BLaER1 treated with 17β-estradiol and CSF1 and Interleukin-3, amounts not matched to agents 10 nM and 100 nM (cell line): ENCODE results near the gene CADM1.

Experiments
- H3K27ac ChIP-seq, 11 experiments: shearing (Covaris generic); formaldehyde crosslinking; 2 replicates each; pipeline ENCODE4 v1.8.1; 2022
- H3K27me3 ChIP-seq, 11 experiments: shearing (Covaris generic); formaldehyde crosslinking; 2 replicates each; pipeline ENCODE4 v1.8.1; 2022
- H3K36me3 ChIP-seq, 11 experiments: shearing (Covaris generic); formaldehyde crosslinking; 2 replicates each; pipeline ENCODE4 v1.8.1; 2022
- H3K4me1 ChIP-seq, 10 experiments: shearing (Covaris generic); formaldehyde crosslinking; 2 replicates each; pipeline ENCODE4 v1.8.1; 2022
- H3K4me2 ChIP-seq, 11 experiments: shearing (Covaris generic); formaldehyde crosslinking; 2 replicates each; pipeline ENCODE4 v1.8.1; 2022
- H3K4me3 ChIP-seq, 10 experiments: shearing (Covaris generic); formaldehyde crosslinking; 2 replicates each; pipeline ENCODE4 v1.8.1; 2022
- H3K9ac ChIP-seq, 11 experiments: shearing (Covaris generic); formaldehyde crosslinking; 2 replicates each; pipeline ENCODE4 v1.8.1; 2022
- H3K9me3 ChIP-seq, 11 experiments: shearing (Covaris generic); formaldehyde crosslinking; replicated peaks in 1 of 11; 2 replicates each; pipeline ENCODE4 v1.8.1; 2022
- H4K20me1 ChIP-seq, 11 experiments: shearing (Covaris generic); formaldehyde crosslinking; 2 replicates each; pipeline ENCODE4 v1.8.1; 2022
- Cebpa-rat ChIP-seq, 11 experiments: shearing (Covaris generic); IDR thresholded peaks; 2 replicates each; pipeline ENCODE4 v1.8.1; 2022

Gene CADM1

GRCh38 chr11:115421352-115421991 lies 82.7 kb downstream of the CADM1 start:
- Histone ChIP-seq H3K9ac (no peak overlapping the region), H3K9me3 (no peaks in the 10 kb centered on the region; a peak in 1 of 22 replicates), H3K4me3 (no peak overlapping the region), H3K4me1 (no peaks in the 10 kb centered on the region), H3K27ac (no peak overlapping the region), H3K27me3 (no peaks in the 10 kb centered on the region), H3K4me2 (no peak overlapping the region), H3K36me3 (no peaks in the 10 kb centered on the region), H4K20me1 (no peaks in the 10 kb centered on the region)
- TF ChIP-seq Cebpa-rat (IDR thresholded peaks at IDR 0.05): no peak

GRCh38 chr11:115420505-115420904 lies 83.7 kb downstream of the CADM1 start:
- no peaks in the 10 kb centered on the region for H3K4me1 ChIP-seq
- no peak overlapping the region for H3K4me2 ChIP-seq
- H3K27me3 ChIP-seq: no peaks in the 10 kb centered on the region
- no peak overlapping the region for H3K9ac ChIP-seq
- H4K20me1 ChIP-seq: no peaks in the 10 kb centered on the region
- TF ChIP-seq Cebpa-rat (IDR thresholded peaks at IDR 0.05): no peak
- no peak overlapping the region for H3K4me3 ChIP-seq
- H3K27ac ChIP-seq: no peak overlapping the region
- no peaks in the 10 kb centered on the region for H3K36me3 ChIP-seq
- no peaks in the 10 kb centered on the region; a peak in 1 of 22 replicates for H3K9me3 ChIP-seq

- Histone ChIP-seq H3K27me3 (no peaks in the 10 kb centered on the region), H3K9me3 (no peaks in the 10 kb centered on the region; a peak in 1 of 22 replicates), H3K36me3 (no peaks in the 10 kb centered on the region), H3K27ac (no peak overlapping the region), H3K4me3 (no peak overlapping the region), H3K9ac (no peak overlapping the region), H3K4me2 (no peak overlapping the region), H3K4me1 (no peaks in the 10 kb centered on the region), H4K20me1 (no peaks in the 10 kb centered on the region)
- no peak for TF ChIP-seq Cebpa-rat (IDR thresholded peaks at IDR 0.05)
Measured at GRCh38 chr11:115418626-115419025, 85.6 kb downstream of the CADM1 start.

GRCh38 chr11:115418081-115418480 lies 86.1 kb downstream of the CADM1 start:
- no peak for TF ChIP-seq Cebpa-rat (IDR thresholded peaks at IDR 0.05)
- Histone ChIP-seq H3K9me3 (no peaks in the 10 kb centered on the region; a peak in 1 of 22 replicates), H3K27me3 (no peaks in the 10 kb centered on the region), H4K20me1 (no peaks in the 10 kb centered on the region), H3K9ac (no peak overlapping the region), H3K4me1 (no peaks in the 10 kb centered on the region), H3K4me3 (no peak overlapping the region), H3K27ac (no peak overlapping the region), H3K4me2 (no peak overlapping the region), H3K36me3 (no peaks in the 10 kb centered on the region)

GRCh38 chr11:115411120-115411519 lies 93.1 kb downstream of the CADM1 start:
- TF ChIP-seq Cebpa-rat (IDR thresholded peaks at IDR 0.05): no peak
- Histone ChIP-seq H3K27ac (no peak overlapping the region), H3K4me1 (no peaks in the 10 kb centered on the region), H3K4me2 (no peak overlapping the region), H3K9ac (no peak overlapping the region), H3K9me3 (no peaks in the 10 kb centered on the region), H3K4me3 (no peak overlapping the region), H4K20me1 (no peaks in the 10 kb centered on the region), H3K36me3 (no peaks in the 10 kb centered on the region), H3K27me3 (no peaks in the 10 kb centered on the region)

- H3K27ac ChIP-seq: no peak overlapping the region
- H3K4me2 ChIP-seq: no peak overlapping the region
- H3K4me1 ChIP-seq: no peaks in the 10 kb centered on the region
- no peak for TF ChIP-seq Cebpa-rat (IDR thresholded peaks at IDR 0.05)
- H3K36me3 ChIP-seq: no peaks in the 10 kb centered on the region
- H3K27me3 ChIP-seq: no peaks in the 10 kb centered on the region
- H3K9ac ChIP-seq: no peak overlapping the region
- no peaks in the 10 kb centered on the region for H3K9me3 ChIP-seq
- no peak overlapping the region for H3K4me3 ChIP-seq
- no peaks in the 10 kb centered on the region for H4K20me1 ChIP-seq
Measured at GRCh38 chr11:115409691-115410220, 94.5 kb downstream of the CADM1 start.

- Histone ChIP-seq H3K27ac (no peak overlapping the region), H3K9ac (no peak overlapping the region)
Measured at GRCh38 chr11:115409116-115409670, 95.0 kb downstream of the CADM1 start.

GRCh38 chr11:115408036-115408921 lies 95.9 kb downstream of the CADM1 start:
- Histone ChIP-seq H3K4me3 (no peak overlapping the region), H3K27me3 (no peaks in the 10 kb centered on the region), H3K4me2 (no peak overlapping the region), H3K27ac (no peak overlapping the region), H3K36me3 (no peaks in the 10 kb centered on the region), H3K9ac (no peak overlapping the region), H3K4me1 (no peaks in the 10 kb centered on the region), H3K9me3 (no peaks in the 10 kb centered on the region), H4K20me1 (no peaks in the 10 kb centered on the region)
- no peak for TF ChIP-seq Cebpa-rat (IDR thresholded peaks at IDR 0.05)

More at GRCh38 chr11:115409116-115409670, 95.0 kb downstream of the CADM1 start:
- TF ChIP-seq Cebpa-rat (IDR thresholded peaks at IDR 0.05): no peak
- no peaks in the 10 kb centered on the region for H3K4me1 ChIP-seq
- H3K27me3 ChIP-seq: no peaks in the 10 kb centered on the region
- H4K20me1 ChIP-seq: no peaks in the 10 kb centered on the region
- no peak overlapping the region for H3K4me2 ChIP-seq
- H3K4me3 ChIP-seq: no peak overlapping the region
- H3K36me3 ChIP-seq: no peaks in the 10 kb centered on the region
- no peaks in the 10 kb centered on the region for H3K9me3 ChIP-seq

GRCh38 chr11:115407496-115407895 lies 96.7 kb downstream of the CADM1 start:
- TF ChIP-seq Cebpa-rat (IDR thresholded peaks at IDR 0.05): no peak
- Histone ChIP-seq H3K9me3 (no peaks in the 10 kb centered on the region), H3K4me3 (no peak overlapping the region), H3K4me1 (no peaks in the 10 kb centered on the region), H3K4me2 (no peak overlapping the region), H3K27me3 (no peaks in the 10 kb centered on the region), H3K36me3 (no peaks in the 10 kb centered on the region), H4K20me1 (no peaks in the 10 kb centered on the region), H3K27ac (no peak overlapping the region), H3K9ac (no peak overlapping the region)
